DLD1 (cell line): ENCODE measurements around the gene LHFPL2.

Experiments used
- in situ Hi-C: cut with HindIII; loops from 2 replicates; pipeline ENCODE4 v1.10.0; 2017; ENCODE audit warnings: low sequenced_read_pairs

LHFPL2 gene

DNA sequence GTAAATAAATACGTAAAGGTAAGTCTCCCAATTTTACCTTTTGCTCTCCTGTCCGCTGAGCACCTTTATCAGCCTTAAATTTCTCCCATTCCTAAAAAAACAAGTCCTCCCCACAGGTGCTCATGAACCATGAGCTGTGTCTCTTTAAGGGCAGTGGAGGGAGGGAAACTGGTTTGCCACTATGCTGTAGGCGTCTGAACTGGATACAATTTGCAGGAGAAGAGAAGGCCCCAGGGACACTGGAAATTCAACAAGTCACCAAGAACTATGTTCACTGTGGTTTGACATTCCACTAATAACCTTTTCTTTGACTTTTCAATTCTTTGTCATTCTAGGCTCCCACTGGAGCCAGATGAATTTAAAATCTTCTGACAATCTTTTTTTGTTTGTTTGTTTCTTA lies 72.2 kb downstream of the LHFPL2 start:
- in situ Hi-C loops = no loop called here

DNA sequence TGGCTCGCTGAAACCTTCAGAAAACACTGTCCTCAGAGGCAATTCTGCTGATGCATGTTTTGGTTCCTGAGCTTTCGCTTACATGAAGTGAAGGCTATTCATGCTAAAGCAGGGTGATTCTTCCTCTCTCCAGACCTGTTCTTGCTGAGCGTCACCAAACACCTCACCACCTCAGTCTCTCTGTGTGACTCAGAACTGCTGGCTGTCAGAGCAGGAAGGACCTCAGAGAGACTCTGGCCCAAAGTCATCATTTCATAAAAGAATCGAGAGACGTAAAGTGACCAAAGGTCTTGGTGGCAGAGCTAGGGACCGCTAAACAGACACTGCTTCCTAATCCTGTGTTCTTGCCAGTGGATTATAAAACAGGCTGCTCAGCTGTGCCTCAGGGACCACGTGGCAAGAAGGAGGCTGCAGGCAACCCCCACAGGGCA lies 73.8 kb downstream of the LHFPL2 start:
- in situ Hi-C loops = no loop called here

DNA sequence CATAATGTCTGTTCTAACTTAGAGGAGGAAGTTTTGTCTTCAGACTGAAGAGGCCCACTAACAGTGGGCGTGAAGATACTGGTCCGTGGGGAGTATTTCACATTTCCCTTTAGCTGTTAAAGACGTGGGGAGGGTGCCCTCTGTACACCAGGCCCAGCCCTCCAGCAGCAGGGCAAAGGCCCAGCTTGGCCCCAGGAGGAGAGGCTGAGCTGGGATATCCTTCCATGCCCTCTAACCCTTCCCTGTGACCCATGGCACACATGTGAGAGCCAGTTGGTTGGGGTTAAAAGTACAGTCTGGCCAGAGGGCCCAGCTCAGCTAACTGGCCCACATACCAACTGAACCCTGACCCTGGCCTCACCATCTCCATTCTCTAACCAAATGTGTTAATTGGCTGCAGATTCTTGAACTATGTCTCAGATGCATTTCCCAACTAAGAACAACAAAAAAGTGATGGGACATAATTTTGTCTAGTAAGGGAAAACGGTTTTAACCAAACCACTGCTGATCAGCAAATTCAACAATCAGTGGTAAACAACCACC lies 74.4 kb downstream of the LHFPL2 start:
- in situ Hi-C loops = no loop called here

DNA sequence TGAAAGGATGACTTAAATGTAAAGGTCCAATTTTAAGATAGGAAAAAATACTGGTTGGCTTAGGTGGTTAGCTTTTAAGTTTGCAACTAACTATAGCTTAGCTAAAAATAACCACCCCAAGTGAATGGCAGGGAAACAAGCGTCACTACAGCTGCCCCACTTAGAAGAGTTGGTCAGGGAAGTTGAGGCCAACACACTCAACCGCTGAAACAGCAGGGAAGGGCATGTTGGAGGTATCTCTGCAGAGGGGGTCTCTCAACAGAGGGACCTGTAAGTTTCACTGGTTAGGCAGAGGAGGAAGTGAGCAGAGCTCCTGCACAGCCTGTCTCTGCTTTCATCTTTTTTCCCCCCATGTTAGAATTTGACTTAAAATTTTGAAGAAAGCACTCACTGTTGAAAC lies 75.3 kb downstream of the LHFPL2 start:
- in situ Hi-C loops = no loop called here

- in situ Hi-C loops = no loop called here
Observed at GRCh38 chr5:78570646-78571045, 77.9 kb downstream of the LHFPL2 start.

GRCh38 chr5:78569441-78569840 lies 79.1 kb downstream of the LHFPL2 start:
- in situ Hi-C loops = no loop called here

DNA sequence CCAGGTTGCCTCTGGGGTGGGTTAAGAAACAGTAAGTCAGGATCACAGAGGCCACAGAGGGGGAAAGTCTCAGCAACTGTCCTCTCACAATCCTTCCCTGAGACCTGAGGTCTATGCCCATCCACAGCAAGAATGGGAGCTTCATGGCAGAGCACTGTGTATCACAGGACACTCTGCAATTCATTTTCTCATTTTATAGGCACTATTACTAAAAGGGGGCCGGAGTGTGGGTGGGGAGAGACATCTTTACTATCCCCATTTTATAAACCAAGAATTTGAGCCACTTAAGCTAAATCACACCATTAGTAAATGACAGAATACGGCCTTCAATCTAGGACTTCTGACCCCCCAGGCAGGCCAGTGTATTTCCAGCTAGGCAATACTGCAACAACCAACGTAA lies 79.9 kb downstream of the LHFPL2 start:
- in situ Hi-C loops = no loop called here

DNA sequence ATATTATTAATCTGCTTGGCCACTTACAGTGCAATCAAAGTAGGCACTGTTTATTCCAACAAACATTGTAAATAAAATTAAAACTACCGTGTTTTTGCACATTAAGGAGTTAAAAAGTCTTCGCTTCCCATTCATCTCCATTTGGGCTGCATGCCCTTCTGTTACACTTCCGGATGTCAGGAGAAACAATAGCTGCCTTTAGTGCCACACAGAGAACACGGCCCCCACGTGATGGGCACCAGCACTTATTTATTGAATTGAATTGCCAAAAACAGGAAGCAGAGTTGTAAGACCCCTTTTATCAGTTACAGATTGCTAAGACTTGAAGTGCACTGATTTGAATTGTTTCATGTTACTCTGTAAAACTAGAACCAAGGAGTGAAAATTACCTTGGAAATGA lies 80.4 kb downstream of the LHFPL2 start:
- in situ Hi-C loops = no loop called here

DNA sequence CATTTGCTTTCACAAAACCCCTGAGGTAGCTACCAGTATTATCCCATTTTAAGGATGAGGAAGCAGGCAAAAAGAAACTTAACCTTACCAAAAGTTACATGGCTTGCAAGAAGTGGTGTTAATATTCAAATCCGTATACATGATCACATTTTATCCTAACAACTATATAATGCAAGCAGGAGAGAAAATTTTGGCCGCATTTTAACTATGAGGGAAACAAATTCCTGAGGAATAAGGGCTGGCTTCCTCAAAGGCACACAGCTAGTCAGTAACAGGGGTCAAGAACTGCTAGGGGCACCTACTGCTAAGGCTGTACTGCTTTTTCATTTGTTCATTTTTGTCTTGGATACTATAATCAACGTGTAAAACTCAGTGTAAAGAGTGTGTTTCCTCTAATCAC lies 81.0 kb downstream of the LHFPL2 start:
- in situ Hi-C loops = no loop called here

DNA sequence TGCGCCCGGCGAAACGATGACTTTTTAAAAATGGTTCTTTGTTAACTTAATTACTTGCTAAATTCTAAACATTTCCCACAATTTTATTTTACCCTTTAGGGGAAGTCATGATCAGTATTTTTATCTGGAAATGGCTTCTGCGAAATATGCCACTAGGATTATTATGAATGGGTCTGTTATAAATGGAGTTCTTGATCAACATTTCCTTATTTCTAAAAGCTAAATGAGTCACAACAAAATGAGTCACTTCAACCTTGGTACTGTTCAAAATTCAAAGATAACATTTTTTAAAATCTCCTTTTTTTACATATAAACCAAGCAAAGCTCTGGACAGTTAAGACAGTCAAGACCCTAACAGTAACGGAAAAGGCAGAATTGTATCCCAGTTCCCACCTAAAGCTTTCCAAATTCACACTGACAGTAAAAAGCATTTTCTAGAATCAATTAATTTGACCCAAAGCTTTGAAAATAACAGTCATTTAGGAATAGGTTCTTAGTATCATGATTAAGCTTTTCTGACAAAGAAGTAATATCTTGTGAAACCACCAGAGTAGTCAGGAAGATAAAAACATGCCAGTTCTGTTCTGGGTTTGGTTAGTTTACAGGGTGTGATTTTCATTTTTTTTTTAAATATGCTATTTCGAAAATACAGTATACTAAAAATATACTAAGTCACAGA lies 81.7 kb downstream of the LHFPL2 start:
- in situ Hi-C loops = no loop called here

DNA sequence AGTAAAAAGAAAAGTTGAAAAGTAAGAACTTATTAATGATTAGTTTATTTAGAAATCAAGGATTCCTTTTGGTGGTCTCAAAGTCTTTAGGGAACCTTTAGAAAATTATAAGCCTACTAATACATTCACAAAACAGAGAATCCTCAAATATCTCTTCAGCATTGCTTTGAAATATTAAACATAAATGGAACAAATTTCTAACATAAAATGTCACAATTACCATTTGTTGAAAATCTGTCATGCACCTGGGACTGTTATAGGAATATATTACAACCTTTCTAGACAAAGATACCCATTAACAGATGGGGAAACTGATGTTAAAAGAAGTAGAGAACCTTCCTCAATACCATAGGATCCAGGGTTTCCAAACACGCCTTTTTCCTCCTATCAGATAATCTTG lies 83.2 kb downstream of the LHFPL2 start:
- in situ Hi-C loops = no loop called here

DNA sequence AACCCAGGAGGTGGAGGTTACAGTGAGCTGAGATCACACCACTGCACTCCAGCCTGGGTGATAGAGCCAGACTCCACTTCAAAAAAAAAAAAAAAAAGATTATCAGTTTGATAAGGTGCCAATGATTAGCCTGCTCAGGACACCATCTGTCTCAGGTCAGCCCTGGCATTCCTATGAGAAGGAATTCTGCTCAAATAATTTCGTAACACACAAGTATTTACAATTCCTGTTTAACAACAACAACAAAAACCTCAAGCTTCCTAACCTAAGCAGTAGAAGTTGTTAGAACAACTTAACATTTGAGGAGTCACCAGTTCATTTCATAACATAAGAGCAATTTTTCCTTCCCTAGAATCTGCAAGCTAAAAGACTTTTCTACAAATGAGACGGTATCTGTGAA lies 85.0 kb downstream of the LHFPL2 start:
- in situ Hi-C loops = no loop called here

DNA sequence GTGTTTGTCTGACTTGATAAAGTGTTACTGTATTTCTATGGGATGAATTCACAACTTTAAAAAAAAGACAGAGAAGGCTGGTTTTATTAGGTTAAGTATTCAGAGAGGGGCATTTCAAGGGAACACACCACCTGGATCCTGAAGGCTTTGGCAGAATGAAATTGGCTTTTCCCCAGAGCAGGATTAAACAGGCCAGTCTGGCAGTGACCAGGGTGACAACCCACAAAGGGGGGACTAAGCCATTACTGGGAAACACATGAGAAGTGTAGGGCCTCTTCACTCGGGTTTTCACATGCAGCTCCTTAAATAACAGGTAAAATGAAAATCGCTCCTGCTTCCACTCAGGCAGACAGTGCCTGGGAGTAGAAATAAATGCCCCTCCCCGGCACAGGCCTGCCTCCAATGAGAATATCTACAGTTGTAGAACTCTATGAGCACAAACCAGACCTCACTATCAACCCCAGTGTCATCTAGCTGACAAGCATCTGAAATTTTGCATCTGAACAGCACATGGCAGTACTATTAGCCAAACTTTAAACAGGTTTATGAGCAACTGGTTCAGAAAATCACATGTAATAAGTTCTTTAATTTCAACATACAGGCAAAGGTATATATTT lies 85.8 kb downstream of the LHFPL2 start:
- in situ Hi-C loops = no loop called here

GRCh38 chr5:78562001-78562400 lies 86.6 kb downstream of the LHFPL2 start:
- in situ Hi-C loops = no loop called here

- in situ Hi-C loops = no loop called here
Observed at GRCh38 chr5:78561261-78561660, 87.3 kb downstream of the LHFPL2 start.

DNA sequence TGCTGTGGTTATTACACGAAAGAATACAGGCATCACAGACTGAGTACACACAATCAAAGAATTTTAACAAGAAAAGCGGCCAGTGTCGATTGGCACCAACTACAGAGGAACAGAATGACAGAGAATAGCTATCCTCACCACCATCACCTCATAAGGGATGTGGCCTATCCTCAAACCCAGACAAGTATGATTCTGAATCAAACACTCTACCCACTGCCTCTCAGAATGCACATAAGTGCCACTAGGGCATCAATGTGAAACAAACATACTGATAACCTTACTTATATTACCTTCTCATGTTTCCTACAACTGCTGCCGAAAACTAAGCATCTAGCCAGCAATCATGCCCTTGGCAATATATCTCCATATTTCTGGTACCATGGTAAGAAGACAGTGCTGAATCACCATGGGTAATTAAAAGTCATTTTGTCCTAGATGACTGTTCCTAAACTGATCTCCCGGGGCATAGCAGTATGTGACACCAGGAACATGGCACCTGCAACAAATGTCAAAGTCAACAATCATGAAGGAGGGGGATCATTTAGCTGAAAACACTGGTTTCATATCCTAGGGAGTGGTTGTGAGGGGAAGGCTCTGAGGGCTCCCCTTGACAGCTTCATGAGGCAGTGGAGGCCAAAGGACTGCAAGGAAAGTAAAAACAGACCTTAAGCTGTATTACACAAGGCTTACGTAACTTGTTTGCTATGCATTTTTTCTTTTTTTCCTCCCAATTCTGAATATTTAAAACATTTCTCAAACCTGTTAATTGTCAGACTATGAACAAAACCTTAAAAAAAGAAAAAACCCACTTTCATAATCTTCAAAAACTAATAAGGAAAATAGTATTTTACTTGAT lies 88.3 kb downstream of the LHFPL2 start:
- in situ Hi-C loops = no loop called here

DNA sequence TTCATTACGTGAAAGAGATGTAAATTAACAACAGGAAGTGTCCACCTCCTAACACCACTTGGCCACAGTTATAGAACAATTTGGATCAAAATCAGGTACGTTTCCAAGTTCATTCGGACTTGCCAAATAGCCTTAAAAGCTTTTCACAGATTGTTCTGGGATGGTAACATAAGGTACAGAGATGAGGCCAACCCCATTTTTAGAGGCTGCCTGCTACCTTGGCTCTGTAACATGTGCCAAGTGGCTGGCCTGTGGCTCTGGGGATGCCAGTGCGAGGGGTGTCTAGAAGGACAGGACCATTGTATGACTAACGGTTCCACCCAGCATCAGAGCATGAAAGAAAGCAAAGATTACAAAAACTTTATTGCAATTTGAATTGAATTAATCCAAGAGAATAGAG lies 91.0 kb downstream of the LHFPL2 start:
- in situ Hi-C loops = no loop called here

DNA sequence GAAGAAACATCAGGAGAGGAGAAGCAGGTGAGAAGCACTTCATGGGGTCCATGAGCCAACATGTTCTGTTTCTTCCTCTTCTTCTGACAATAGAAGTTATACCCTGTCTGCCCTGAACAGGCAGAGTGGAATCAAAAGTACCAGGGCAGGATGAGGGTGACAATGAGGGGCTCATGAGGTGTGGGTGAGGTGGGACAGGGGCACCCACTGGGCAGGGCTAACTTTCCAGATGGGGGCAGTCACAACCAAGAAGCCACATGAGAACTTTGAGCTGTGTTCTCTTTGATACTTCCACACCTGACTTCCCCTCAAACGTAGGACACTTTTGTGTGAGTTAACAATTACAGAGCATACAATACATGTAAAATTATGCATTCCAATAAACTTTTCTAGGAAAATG lies 92.7 kb downstream of the LHFPL2 start:
- in situ Hi-C loops = no loop called here

GRCh38 chr5:78554670-78555069 lies 93.9 kb downstream of the LHFPL2 start:
- in situ Hi-C loops = no loop called here

DNA sequence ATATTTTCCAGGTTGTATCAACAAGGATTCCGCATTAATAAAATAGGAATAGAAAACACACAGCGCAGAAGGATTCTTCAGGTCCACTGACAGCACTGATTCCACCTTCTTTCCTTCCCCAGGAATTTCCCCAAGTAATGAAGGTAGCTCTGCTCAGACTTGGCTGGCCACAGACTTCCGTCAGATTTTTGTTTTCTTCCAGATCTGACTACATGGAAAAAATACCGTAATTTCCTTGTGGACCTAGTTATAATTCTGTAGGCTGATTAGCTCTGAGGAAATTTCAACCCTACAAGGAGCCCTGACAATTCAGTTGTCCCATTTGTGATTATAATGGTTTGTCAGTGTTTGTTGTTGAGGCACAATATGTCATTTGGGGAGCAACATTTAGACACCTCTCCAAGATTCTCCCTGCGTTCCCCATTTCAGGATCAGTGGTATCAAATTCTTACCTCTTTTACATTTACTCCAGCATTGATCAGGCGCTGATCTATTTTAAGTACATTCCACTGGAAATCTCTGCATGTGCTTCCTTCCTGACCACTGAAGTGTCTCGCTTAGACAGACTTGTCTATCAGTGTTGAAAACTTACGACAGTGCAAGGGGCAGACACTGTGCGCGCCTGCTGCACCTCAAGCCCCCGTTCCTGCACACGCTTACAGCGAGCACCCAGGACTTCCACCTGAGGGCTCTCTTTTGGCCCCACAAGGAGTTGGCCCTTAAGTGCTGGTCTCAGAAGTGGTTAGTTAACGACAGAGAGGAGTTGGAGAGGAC lies 94.8 kb downstream of the LHFPL2 start:
- in situ Hi-C loops = no loop called here
